Breast epithelium (tissue), 4 donors: ENCODE data around the gene SAP25. TPM values are rescaled to one million over a fixed set of nuclear protein-coding genes. Genes with fewer than 3 reads are reported as not detected.

Source experiments
- DNase-seq, 2 donors: peaks; one replicate each; pipeline ENCODE4 v3.0.0-alpha.2; 2019; ENCODE audit warnings: low spot score in 2 of 2
- H3K27ac ChIP-seq, 2 donors: fragments of 200-600 bp; sonication (generic) in 1 of 2; one replicate each; pipeline ENCODE4 v1.5.1; 2016 to 2019; ENCODE audit warnings: mild to moderate bottlenecking in 1 of 2
- H3K27me3 ChIP-seq, 2 donors: fragments of 200-600 bp; sonication (generic) in 1 of 2; one replicate each; pipeline versions ENCODE4 v1.5.1 to v1.6.0; 2017 to 2019; ENCODE audit warnings: control low read depth in 1 of 2, mild to moderate bottlenecking in 1 of 2
- H3K36me3 ChIP-seq: fragments of 200-600 bp; one replicate; pipeline ENCODE4 v1.5.1; 2019
- H3K4me1 ChIP-seq, 2 donors: fragments of 200-600 bp; sonication (generic); one replicate each; pipeline ENCODE4 v1.5.1; 2016 to 2019; ENCODE audit warnings: control low read depth in 1 of 2
- H3K4me3 ChIP-seq, 3 donors: fragments of 200-600 bp; sonication (generic); 1 replicate in 2 of 3; 2 replicates in 1 of 3; pipeline ENCODE4 v1.5.1; 2016 to 2019; ENCODE audit warnings: mild to moderate bottlenecking in 3 of 3, moderate library complexity in 2 of 3
- H3K9me3 ChIP-seq, 2 donors: fragments of 200-600 bp; sonication (generic) in 1 of 2; one replicate each; pipeline ENCODE4 v1.5.1; 2016 to 2019; ENCODE audit warnings: control low read depth in 1 of 2
- CTCF ChIP-seq, 3 donors: fragments of 450-650 bp; IDR thresholded peaks; one replicate each; pipeline ENCODE4 v1.5.1; 2016 to 2017; ENCODE audit warnings: antibody characterized with exemption in 3 of 3, mild to moderate bottlenecking in 3 of 3, moderate library complexity in 3 of 3
- POLR2A ChIP-seq: fragments of 450-650 bp; IDR thresholded peaks from one replicate; pipeline ENCODE4 v1.6.1; 2016; ENCODE audit warnings: antibody characterized with exemption, mild to moderate bottlenecking, moderate library complexity
- POLR2AphosphoS5 ChIP-seq, 3 donors: sonication (generic); formaldehyde crosslinking; IDR thresholded peaks; one replicate each; pipeline ENCODE4 v1.6.1; 2017; ENCODE audit warnings: antibody characterized with exemption in 3 of 3
- intact Hi-C: fragments of 100-400 bp; cut with DNase I; formaldehyde crosslinking; loops from one replicate; pipeline ENCODE4 v1.15.1; 2023; ENCODE audit warnings: low total_unique reads
- total RNA-seq, 3 donors: library from RNA; depleted of rRNA; stranded (reverse); fragments of >200 nt; gene quantifications; one replicate each; pipeline ENCODE4 v1.1.0, GENCODE V29; 2016

Gene SAP25
- total RNA-seq, 3 donors from 2014 or later: 0.96 to 2.2 (median 0.98) TPM

- Histone ChIP-seq H3K9me3 (no peaks in the 10 kb centered on the region), H3K36me3 (no peaks in the 10 kb centered on the region), H3K4me3 (no peak overlapping the region), H3K4me1 (no peaks in the 10 kb centered on the region), H3K27ac (no peak overlapping the region), H3K27me3 (no peaks in the 10 kb centered on the region)
- TF ChIP-seq CTCF (IDR thresholded peaks at IDR 0.05): no peak
- TF ChIP-seq POLR2AphosphoS5 (IDR thresholded peaks at IDR 0.05): no peak
- no peak for TF ChIP-seq POLR2A
- no peak for DNase-seq
- intact Hi-C loops: no loop called here
Observed at GRCh38 chr7:100595188-100595587, 21.5 kb upstream of the SAP25 start.

GRCh38 chr7:100591596-100591995 lies 17.9 kb upstream of the SAP25 start:
- no peaks in the 10 kb centered on the region for H3K9me3 ChIP-seq
- H3K4me1 ChIP-seq: no peaks in the 10 kb centered on the region
- H3K27me3 ChIP-seq: no peaks in the 10 kb centered on the region
- H3K4me3 ChIP-seq: no peak overlapping the region
- H3K27ac ChIP-seq: no peak overlapping the region
- intact Hi-C loops: no loop called here
- no peaks in the 10 kb centered on the region for H3K36me3 ChIP-seq
- TF ChIP-seq POLR2AphosphoS5 (IDR thresholded peaks at IDR 0.05) (no peak), POLR2A (no peak), CTCF (IDR thresholded peaks at IDR 0.05) (no peak)
- DNase-seq: no peak

GRCh38 chr7:100590077-100590737 lies 16.5 kb upstream of the SAP25 start:
- TF ChIP-seq POLR2AphosphoS5 (IDR thresholded peaks at IDR 0.05): no peak
- TF ChIP-seq POLR2A: no peak
- no peak for TF ChIP-seq CTCF (IDR thresholded peaks at IDR 0.05)
- no peak for DNase-seq
- Histone ChIP-seq H3K4me1 (peaks cover 0 to 1% of the 10 kb centered on the region in 2 donors), H3K27me3 (no peaks in the 10 kb centered on the region), H3K4me3 (peak overlapping the region in 2 of 3 donors; percentile 24 to 46), H3K9me3 (no peaks in the 10 kb centered on the region), H3K27ac (peak overlapping the region in 1 of 2 donors; percentile 76), H3K36me3 (no peaks in the 10 kb centered on the region)
- intact Hi-C loops: no loop called here

GRCh38 chr7:100589341-100589947 lies 15.7 kb upstream of the SAP25 start:
- H3K36me3 ChIP-seq: no peaks in the 10 kb centered on the region
- H3K4me3 ChIP-seq: peak overlapping the region in 2 of 3 donors; percentile 24 to 46
- intact Hi-C loops: no loop called here
- no peak for DNase-seq
- no peaks in the 10 kb centered on the region for H3K27me3 ChIP-seq
- H3K9me3 ChIP-seq: no peaks in the 10 kb centered on the region
- H3K4me1 ChIP-seq: peaks cover 0 to 9% of the 10 kb centered on the region in 2 donors
- no peak for TF ChIP-seq CTCF (IDR thresholded peaks at IDR 0.05)
- H3K27ac ChIP-seq: peak overlapping the region in 1 of 2 donors; percentile 76

GRCh38 chr7:100588438-100588837 lies 14.7 kb upstream of the SAP25 start:
- TF ChIP-seq CTCF (IDR thresholded peaks at IDR 0.05) (peak in 1 of 3 donors; percentile 22), POLR2AphosphoS5 (IDR thresholded peaks at IDR 0.05) (no peak)
- DNase-seq: no peak
- no peaks in the 10 kb centered on the region for H3K9me3 ChIP-seq
- no peaks in the 10 kb centered on the region for H3K36me3 ChIP-seq
- no peak overlapping the region for H3K27ac ChIP-seq
- no peaks in the 10 kb centered on the region for H3K27me3 ChIP-seq
- H3K4me3 ChIP-seq: no peak overlapping the region
- peaks cover 5 to 14% of the 10 kb centered on the region in 2 donors for H3K4me1 ChIP-seq
- intact Hi-C loops: no loop called here
